Liver (tissue), 9 donors: Measurements from ENCODE around the gene UBALD2. TPM values are rescaled to one million over a fixed set of nuclear protein-coding genes. Genes with fewer than 3 reads are reported as not detected.

Source experiments
- DNase-seq: peaks from one replicate; pipeline ENCODE4 v3.0.0-alpha.2; 2017; ENCODE audit warnings: low spot score
- H3K27ac ChIP-seq, 2 donors: one replicate each; pipeline ENCODE4 v1.7.0; 2013; ENCODE audit warnings: inconsistent platforms in 2 of 2, low read length in 2 of 2, control low read depth in 1 of 2, low read depth in 1 of 2, mild to moderate bottlenecking in 1 of 2
- H3K27me3 ChIP-seq, 4 donors: one replicate each; pipeline versions ENCODE4 v1.6.1 to v1.7.0; 2013; ENCODE audit warnings: low read length in 3 of 4, inconsistent platforms in 1 of 4, mild to moderate bottlenecking in 1 of 4, moderate library complexity in 1 of 4; ENCODE audit not compliant: control insufficient read depth in 4 of 4, insufficient read depth in 4 of 4
- H3K36me3 ChIP-seq, 4 donors: one replicate each; pipeline versions ENCODE4 v1.6.1 to v1.7.0; 2013; ENCODE audit warnings: low read length in 3 of 4, mild to moderate bottlenecking in 3 of 4, low read depth in 1 of 4, moderate library complexity in 1 of 4; ENCODE audit not compliant: control insufficient read depth in 4 of 4, insufficient read depth in 3 of 4
- H3K4me1 ChIP-seq, 4 donors: one replicate each; pipeline versions ENCODE4 v1.6.1 to v1.7.0; 2013; ENCODE audit warnings: low read length in 3 of 4, mild to moderate bottlenecking in 3 of 4, moderate library complexity in 1 of 4; ENCODE audit not compliant: control insufficient read depth in 4 of 4, insufficient read depth in 4 of 4
- H3K4me3 ChIP-seq, 3 donors: one replicate each; pipeline versions ENCODE4 v1.6.1 to v1.7.0; 2013; ENCODE audit warnings: low read length in 3 of 3, control low read depth in 1 of 3, low read depth in 1 of 3, mild to moderate bottlenecking in 1 of 3
- H3K9ac ChIP-seq, 2 donors: one replicate each; pipeline ENCODE4 v1.7.0; 2013; ENCODE audit warnings: low read length in 2 of 2, mild to moderate bottlenecking in 2 of 2, moderate library complexity in 2 of 2, control low read depth in 1 of 2, low read depth in 1 of 2
- H3K9me3 ChIP-seq, 4 donors: one replicate each; pipeline versions ENCODE4 v1.6.1 to v1.7.0; 2013; ENCODE audit warnings: low read length in 3 of 4; ENCODE audit not compliant: control insufficient read depth in 4 of 4
- CTCF ChIP-seq: fragments of 150-350 bp; IDR thresholded peaks from 2 replicates; pipeline ENCODE4 v1.5.1; 2017; ENCODE audit warnings: improper control_type of control experiment, low read depth, low read length; ENCODE audit not compliant: missing input control
- EGR1 ChIP-seq, 2 donors: IDR thresholded peaks; 2 replicates each; pipeline ENCODE4 v1.6.1; 2016 to 2018; ENCODE audit warnings: antibody characterized with exemption in 2 of 2, low read depth in 2 of 2
- FOXA1 ChIP-seq: IDR thresholded peaks from 2 replicates; pipeline ENCODE4 v1.6.1; 2016; ENCODE audit warnings: antibody characterized with exemption
- FOXA2 ChIP-seq: IDR thresholded peaks from 2 replicates; pipeline ENCODE4 v1.6.1; 2016; ENCODE audit warnings: antibody characterized with exemption
- GABPA ChIP-seq, 2 donors: IDR thresholded peaks in 1 of 2; conservative IDR thresholded peaks in 1 of 2; 2 replicates each; pipeline ENCODE4 v1.6.1; 2016; ENCODE audit warnings: antibody characterized with exemption in 2 of 2, mild to moderate bottlenecking in 1 of 2, moderate library complexity in 1 of 2
- HNF4A ChIP-seq, 2 donors: conservative IDR thresholded peaks; 2 replicates each; pipeline ENCODE4 v1.6.1; 2016; ENCODE audit warnings: antibody characterized with exemption in 2 of 2, mild to moderate bottlenecking in 2 of 2
- HNF4G ChIP-seq: IDR thresholded peaks from 2 replicates; pipeline ENCODE4 v1.6.1; 2016; ENCODE audit warnings: antibody characterized with exemption
- JUND ChIP-seq, 2 donors: IDR thresholded peaks; 2 replicates each; pipeline ENCODE4 v1.6.1; 2016; ENCODE audit warnings: antibody characterized with exemption in 2 of 2
- MAX ChIP-seq: IDR thresholded peaks from 2 replicates; pipeline ENCODE4 v1.6.1; 2016; ENCODE audit warnings: antibody characterized with exemption
- NR2F2 ChIP-seq: IDR thresholded peaks from 2 replicates; pipeline ENCODE4 v1.6.1; 2016; ENCODE audit warnings: antibody characterized with exemption
- RAD21 ChIP-seq, 2 donors: IDR thresholded peaks; 2 replicates each; pipeline ENCODE4 v1.6.1; 2016; ENCODE audit warnings: antibody characterized with exemption in 2 of 2, mild to moderate bottlenecking in 2 of 2
- REST ChIP-seq: IDR thresholded peaks from 2 replicates; pipeline ENCODE4 v1.6.1; 2016; ENCODE audit warnings: antibody characterized with exemption, mild to moderate bottlenecking
- RXRA ChIP-seq, 2 donors: IDR thresholded peaks; 2 replicates each; pipeline ENCODE4 v1.6.1; 2017 to 2018; ENCODE audit warnings: antibody characterized with exemption in 2 of 2, mild to moderate bottlenecking in 1 of 2
- SP1 ChIP-seq: IDR thresholded peaks from 2 replicates; pipeline ENCODE4 v1.6.1; 2018; ENCODE audit warnings: antibody characterized with exemption, mild to moderate bottlenecking
- TAF1 ChIP-seq: conservative IDR thresholded peaks from 2 replicates; pipeline ENCODE4 v1.6.1; 2016; ENCODE audit warnings: antibody characterized with exemption, mild to moderate bottlenecking
- YY1 ChIP-seq: IDR thresholded peaks from 2 replicates; pipeline ENCODE4 v1.6.1; 2016; ENCODE audit warnings: antibody characterized with exemption, mild to moderate bottlenecking
- WGBS: extraction: QIAGEN DNeasy Blood & Tissue Kit; methylation state at CpG from one replicate; pipeline ENCODE4 v1.1.7; 2013; 5-methylcytosine and 5-hydroxymethylcytosine counted together
- polyA plus RNA-seq, 2 donors: library from polyadenylated mRNA; stranded (reverse) in 1 of 2; unstranded in 1 of 2; fragments of 200-250 nt in 1 of 2; fragments of >200 nt in 1 of 2; fragmentation: Nextera tagmentation in 1 of 2; extraction: Ambion mirVana in 1 of 2; gene quantifications; one replicate each; pipeline versions ENCODE4 v1.2.1 to v1.2.3, GENCODE V29; 2013 to 2015
- total RNA-seq, 2 donors: library from RNA; depleted of rRNA; stranded (reverse); fragments of >200 nt; gene quantifications; one replicate each; pipeline ENCODE4 v1.2.3, GENCODE V29; 2014
- TF ChIP-seq, protein P1 (sequence below): IDR thresholded peaks from 2 replicates; pipeline ENCODE4 v1.6.1; 2016; ENCODE audit warnings: antibody characterized with exemption
- TF ChIP-seq, protein P2 (sequence below): IDR thresholded peaks from 2 replicates; pipeline ENCODE4 v1.6.1; 2016; ENCODE audit warnings: antibody characterized with exemption
- donor health status: healthy.
- donor health status: healthy.
- donor health status: healthy.
- donor health status: healthy.
- donor health status: healthy.

Gene UBALD2
- total and polyA plus RNA-seq, 4 donors: 1.4 to 6.5 (median 3.6) TPM

DNA sequence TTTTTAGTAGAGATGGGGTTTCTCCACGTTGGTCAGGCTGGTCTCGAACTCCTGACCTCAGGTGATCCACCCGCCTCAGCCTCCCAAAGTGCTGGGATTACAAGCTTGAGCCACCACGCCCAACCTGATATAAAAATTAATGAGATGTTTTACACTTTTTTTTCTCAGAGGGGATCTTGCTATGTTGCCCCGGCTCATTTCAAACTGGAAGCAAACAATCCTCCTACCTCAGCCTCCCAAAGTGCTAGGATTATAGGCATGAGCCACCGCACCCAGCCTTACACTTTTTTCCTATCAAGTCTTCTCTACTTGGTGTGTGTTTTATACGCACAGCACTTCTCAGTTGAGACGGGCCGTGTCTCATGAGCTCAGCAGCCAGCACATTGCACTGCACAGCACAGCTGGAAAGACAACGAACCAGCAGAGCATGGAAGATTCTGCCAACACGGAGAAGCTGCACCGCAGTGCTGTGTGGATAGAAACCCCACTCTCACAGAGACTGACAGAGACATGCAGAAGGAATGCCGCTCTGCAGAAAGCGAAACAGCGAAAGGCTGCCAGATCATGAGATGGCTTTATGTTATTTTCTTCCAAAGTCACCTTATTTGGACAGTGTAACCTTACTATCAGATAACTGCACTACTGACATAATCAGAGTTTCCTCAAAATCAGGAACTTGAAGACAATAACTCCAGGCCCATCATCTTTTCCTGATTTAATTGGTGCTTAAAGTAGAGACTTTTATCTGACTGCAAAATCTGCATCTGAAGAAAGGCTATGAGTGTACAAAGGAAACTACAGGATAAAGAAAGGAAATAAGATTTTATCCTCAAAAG, 49.5 kb downstream of the UBALD2 start:
- Histone ChIP-seq H3K9ac (no peak overlapping the region), H3K27me3 (no peaks in the 10 kb centered on the region), H3K36me3 (peaks cover 6 to 47% (median 30%) of the 10 kb centered on the region in 4 donors), H3K27ac (no peak overlapping the region), H3K4me1 (no peaks in the 10 kb centered on the region), H3K9me3 (no peaks in the 10 kb centered on the region), H3K4me3 (no peak overlapping the region)
- no peak for DNase-seq
- 90% methylated on average over 15 of the region's 15 CpGs for WGBS
- TF ChIP-seq RAD21 (IDR thresholded peaks at IDR 0.05) (no peak), NR2F2 (no peak), RXRA (IDR thresholded peaks at IDR 0.05) (no peak), CTCF (no peak), TAF1 (no peak), GABPA (IDR thresholded peaks at IDR 0.05 in 1 of 2, conservative IDR thresholded peaks at IDR 0.05 in 1 of 2) (no peak), FOXA2 (no peak), MAX (no peak), SP1 (no peak), HNF4A (conservative IDR thresholded peaks at IDR 0.05) (no peak), HNF4G (no peak)
- TF ChIP-seq, protein P1, sequence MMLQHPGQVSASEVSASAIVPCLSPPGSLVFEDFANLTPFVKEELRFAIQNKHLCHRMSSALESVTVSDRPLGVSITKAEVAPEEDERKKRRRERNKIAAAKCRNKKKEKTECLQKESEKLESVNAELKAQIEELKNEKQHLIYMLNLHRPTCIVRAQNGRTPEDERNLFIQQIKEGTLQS: no peak
- TF ChIP-seq, protein P2, sequence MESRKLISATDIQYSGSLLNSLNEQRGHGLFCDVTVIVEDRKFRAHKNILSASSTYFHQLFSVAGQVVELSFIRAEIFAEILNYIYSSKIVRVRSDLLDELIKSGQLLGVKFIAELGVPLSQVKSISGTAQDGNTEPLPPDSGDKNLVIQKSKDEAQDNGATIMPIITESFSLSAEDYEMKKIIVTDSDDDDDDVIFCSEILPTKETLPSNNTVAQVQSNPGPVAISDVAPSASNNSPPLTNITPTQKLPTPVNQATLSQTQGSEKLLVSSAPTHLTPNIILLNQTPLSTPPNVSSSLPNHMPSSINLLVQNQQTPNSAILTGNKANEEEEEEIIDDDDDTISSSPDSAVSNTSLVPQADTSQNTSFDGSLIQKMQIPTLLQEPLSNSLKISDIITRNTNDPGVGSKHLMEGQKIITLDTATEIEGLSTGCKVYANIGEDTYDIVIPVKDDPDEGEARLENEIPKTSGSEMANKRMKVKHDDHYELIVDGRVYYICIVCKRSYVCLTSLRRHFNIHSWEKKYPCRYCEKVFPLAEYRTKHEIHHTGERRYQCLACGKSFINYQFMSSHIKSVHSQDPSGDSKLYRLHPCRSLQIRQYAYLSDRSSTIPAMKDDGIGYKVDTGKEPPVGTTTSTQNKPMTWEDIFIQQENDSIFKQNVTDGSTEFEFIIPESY: no peak

GRCh38 chr17:76317535-76317934, 52.4 kb downstream of the UBALD2 start:
- Histone ChIP-seq H3K9me3 (no peaks in the 10 kb centered on the region), H3K27me3 (no peaks in the 10 kb centered on the region), H3K27ac (no peak overlapping the region), H3K9ac (no peak overlapping the region), H3K4me3 (no peak overlapping the region), H3K4me1 (no peaks in the 10 kb centered on the region), H3K36me3 (peaks cover 2 to 34% (median 21%) of the 10 kb centered on the region in 4 donors)
- no peak for DNase-seq
- WGBS: 97% methylated on average over 2 of the region's 2 CpGs
- TF ChIP-seq HNF4G (no peak), RAD21 (IDR thresholded peaks at IDR 0.05) (no peak), EGR1 (IDR thresholded peaks at IDR 0.05; ENCODE audit: low read depth in 2 of 2) (no peak), REST (no peak), YY1 (no peak), JUND (IDR thresholded peaks at IDR 0.05) (no peak), FOXA2 (no peak), FOXA1 (no peak), NR2F2 (no peak), MAX (no peak), SP1 (no peak), GABPA (IDR thresholded peaks at IDR 0.05 in 1 of 2, conservative IDR thresholded peaks at IDR 0.05 in 1 of 2) (no peak), HNF4A (conservative IDR thresholded peaks at IDR 0.05) (no peak)
- TF ChIP-seq, protein P2: no peak
- TF ChIP-seq, protein P1: no peak
